HCT116 (cell line): Measurements from ENCODE around the gene CPNE5. TPM values are rescaled to one million over a fixed set of nuclear protein-coding genes. Genes with fewer than 3 reads are reported as not detected.

Source experiments
- ATAC-seq: fragments of 200-7000 bp; cut with Tn5 transposase; 2 replicates; pipeline ENCODE4 v1.9.1; 2020; ENCODE audit warnings: mild to moderate bottlenecking, moderate library complexity
- BruUV-seq: library from RNA; stranded (reverse); fragments of 400-500 nt; replicated peaks from 2 replicates; lab custom pipeline; 2021; lab: Mats Ljungman, UMichigan
- CTCF ChIA-PET: fragments of 300-600 bp; sonication (Branson Sonifier 250); formaldehyde crosslinking; loops from one replicate; lab custom pipeline; 2021; ENCODE audit warnings: antibody characterized with exemption; lab: Charles Lee
- POLR2A ChIA-PET: fragments of 300-600, 350-600 bp; sonication (Branson Sonifier 250); formaldehyde crosslinking; loops from one replicate; lab custom pipeline; 2021; ENCODE audit warnings: antibody characterized with exemption; lab: Charles Lee
- RAD21 ChIA-PET, 2 experiments: fragments of 300-600 bp; sonication (Branson Sonifier 250); formaldehyde crosslinking; loops; one replicate each; lab custom pipeline; 2023; ENCODE audit warnings: low total read pairs in 2 of 2; ENCODE audit not compliant: uncharacterized antibody in 2 of 2, unreplicated experiment in 2 of 2, low non-redundant PET in 1 of 2; lab: Charles Lee
- DNase-seq: peaks from one replicate; pipeline ENCODE4 v3.0.0-alpha.2; 2010; ENCODE audit warnings: low read depth, low spot score
- H2AFZ ChIP-seq: fragments of 200-600 bp; shearing (Covaris generic), sonication (generic); 2 replicates; pipeline ENCODE4 v1.6.1; 2017; ENCODE audit warnings: low read depth, mixed run types, mixed read lengths, antibody characterized with exemption, low read length; ENCODE audit not compliant: poor library complexity, severe bottlenecking
- H3K27ac ChIP-seq: 2 replicates; pipeline ENCODE4 v1.5.1; 2012; ENCODE audit warnings: low read depth, low read length
- H3K27me3 ChIP-seq: fragments of 200-600 bp; sonication (generic); 2 replicates; pipeline ENCODE4 v1.6.1; 2016; ENCODE audit warnings: mixed run types, low read length, mixed read lengths; ENCODE audit not compliant: insufficient read depth
- H3K36me3 ChIP-seq, 2 experiments: fragments of 200-500 bp in 1 of 2; fragments of 200-600 bp in 1 of 2; sonication (Bioruptor generic) in 1 of 2; sonication (generic) in 1 of 2; 2 replicates each; pipeline versions ENCODE4 v1.5.1 to v1.6.1; 2014 to 2016; ENCODE audit warnings: low read length in 2 of 2, inconsistent platforms in 1 of 2, mixed read lengths in 1 of 2, mixed run types in 1 of 2; ENCODE audit not compliant: insufficient read depth in 2 of 2, control insufficient read depth in 1 of 2
- H3K4me1 ChIP-seq, 2 experiments: fragments of 200-600 bp in 1 of 2; sonication (generic) in 1 of 2; 2 replicates each; pipeline versions ENCODE4 v1.5.1 to v1.6.1; 2012 to 2017; ENCODE audit warnings: low read length in 2 of 2, inconsistent platforms in 1 of 2, mild to moderate bottlenecking in 1 of 2, mixed read lengths in 1 of 2, mixed run types in 1 of 2, moderate library complexity in 1 of 2; ENCODE audit not compliant: insufficient read depth in 2 of 2, control insufficient read depth in 1 of 2
- H3K4me2 ChIP-seq: fragments of 200-600 bp; sonication (generic); 2 replicates; pipeline ENCODE4 v1.6.1; 2017; ENCODE audit warnings: mixed run types, low read length, mixed read lengths
- H3K4me3 ChIP-seq, 2 experiments: fragments of 200-600 bp in 1 of 2; sonication (generic) in 1 of 2; replicated peaks in 1 of 2; 2 replicates each; pipeline ENCODE4 v1.5.1; 2011 to 2016; ENCODE audit warnings: low read length in 2 of 2, control low read depth in 1 of 2, low read depth in 1 of 2, mild to moderate bottlenecking in 1 of 2, mixed read lengths in 1 of 2, mixed run types in 1 of 2
- H3K79me2 ChIP-seq: fragments of 200-600 bp; sonication (generic); 2 replicates; pipeline ENCODE4 v1.6.1; 2017; ENCODE audit warnings: mild to moderate bottlenecking, mixed run types, low read length, moderate library complexity, mixed read lengths; ENCODE audit not compliant: insufficient read depth
- H3K9ac ChIP-seq: fragments of 200-600 bp; sonication (generic); 2 replicates; pipeline ENCODE4 v1.6.1; 2016; ENCODE audit warnings: low read length, mixed read lengths
- H3K9me2 ChIP-seq: fragments of 200-600 bp; sonication (generic), shearing (Covaris generic); 2 replicates; pipeline ENCODE4 v1.6.1; 2017; ENCODE audit warnings: mixed run types, mild to moderate bottlenecking, moderate library complexity; ENCODE audit not compliant: insufficient read depth
- H3K9me3 ChIP-seq, 2 experiments: fragments of 200-500 bp in 1 of 2; fragments of 200-600 bp in 1 of 2; sonication (Bioruptor generic) in 1 of 2; sonication (generic) in 1 of 2; 2 replicates each; pipeline ENCODE4 v1.6.1; 2014 to 2017; ENCODE audit warnings: low read length in 2 of 2, mixed read lengths in 2 of 2, inconsistent platforms in 1 of 2, low read depth in 1 of 2, mild to moderate bottlenecking in 1 of 2, mixed run types in 1 of 2, moderate library complexity in 1 of 2; ENCODE audit not compliant: control insufficient read depth in 1 of 2, insufficient read depth in 1 of 2
- H4K20me1 ChIP-seq: fragments of 200-600 bp; sonication (generic), shearing (Covaris generic); 2 replicates; pipeline ENCODE4 v1.6.1; 2017; ENCODE audit warnings: mixed run types, mild to moderate bottlenecking, moderate library complexity; ENCODE audit not compliant: insufficient read depth
- CTCF ChIP-seq, 3 experiments: fragments of 200-600 bp in 1 of 3; sonication (generic) in 1 of 3; IDR thresholded peaks in 2 of 3; conservative IDR thresholded peaks in 1 of 3; 2 replicates each; pipeline ENCODE4 v1.5.1; 2012 to 2017; ENCODE audit warnings: low read depth in 2 of 3, low read length in 2 of 3, antibody characterized with exemption in 1 of 3, borderline replicate concordance in 1 of 3, control low read depth in 1 of 3, mild to moderate bottlenecking in 1 of 3, mixed read lengths in 1 of 3, mixed run types in 1 of 3, moderate library complexity in 1 of 3; ENCODE audit not compliant: insufficient read depth in 1 of 3
- EGR1 ChIP-seq: IDR thresholded peaks from 2 replicates; pipeline ENCODE4 v1.6.1; 2012; ENCODE audit warnings: low read depth
- EZH2phosphoT487 ChIP-seq: fragments of 200-600 bp; IDR thresholded peaks from 2 replicates; pipeline ENCODE4 v1.6.1; 2018; ENCODE audit warnings: antibody characterized with exemption, borderline replicate concordance
- JUND ChIP-seq: IDR thresholded peaks from 2 replicates; pipeline ENCODE4 v1.6.1; 2012
- MAX ChIP-seq: IDR thresholded peaks from 2 replicates; pipeline ENCODE4 v1.6.1; 2012
- POLR2A ChIP-seq: IDR thresholded peaks from 2 replicates; pipeline ENCODE4 v1.7.0; 2011; ENCODE audit warnings: borderline replicate concordance; ENCODE audit not compliant: insufficient read depth, insufficient read length; ENCODE audit errors: extremely low read depth
- POLR2AphosphoS5 ChIP-seq: IDR thresholded peaks from 2 replicates; pipeline ENCODE4 v1.6.1; 2011; ENCODE audit warnings: mild to moderate bottlenecking, low read depth, low read length, moderate library complexity
- RAD21 ChIP-seq: IDR thresholded peaks from 2 replicates; pipeline ENCODE4 v1.6.1; 2012; ENCODE audit warnings: low read depth, mild to moderate bottlenecking
- REST ChIP-seq: IDR thresholded peaks from 2 replicates; pipeline ENCODE4 v1.6.1; 2012; ENCODE audit warnings: low read depth
- SIN3A ChIP-seq: IDR thresholded peaks from 2 replicates; pipeline ENCODE4 v1.6.1; 2012; ENCODE audit warnings: low read depth
- SP1 ChIP-seq: IDR thresholded peaks from 2 replicates; pipeline ENCODE4 v1.6.1; 2012; ENCODE audit warnings: low read depth
- TCF7L2 ChIP-seq: IDR thresholded peaks from 2 replicates; pipeline ENCODE4 v1.7.0; 2011; ENCODE audit warnings: borderline replicate concordance, inconsistent platforms; ENCODE audit not compliant: insufficient read depth, insufficient read length; ENCODE audit errors: extremely low read depth
- YY1 ChIP-seq: IDR thresholded peaks from 2 replicates; pipeline ENCODE4 v1.6.1; 2011; ENCODE audit warnings: low read length, low read depth, moderate library complexity, mild to moderate bottlenecking; ENCODE audit not compliant: insufficient replicate concordance; ENCODE audit errors: extremely low read depth
- ZFX ChIP-seq: fragments of 450-650 bp; IDR thresholded peaks from 2 replicates; pipeline ENCODE4 v1.6.1; 2017
- ZNF274 ChIP-seq: fragments of 200-500 bp; sonication (Bioruptor generic); IDR thresholded peaks from 2 replicates; pipeline ENCODE4 v1.6.1; 2014; ENCODE audit warnings: mild to moderate bottlenecking, low read depth, low read length, inconsistent platforms
- intact Hi-C: fragments of 100-400 bp; cut with micrococcal nuclease; formaldehyde crosslinking; loops from 2 replicates; pipeline ENCODE4 v1.10.0; 2022
- total RNA-seq: library from RNA; stranded (reverse); gene quantifications from one replicate; pipeline ENCODE4 v1.2.1, GENCODE V29; 2021; ENCODE audit not compliant: unreplicated experiment

CPNE5 gene
- total RNA-seq, 1 experiment from 2014 or later = not detected

- no peak for TF ChIP-seq JUND
- no peak for TF ChIP-seq TCF7L2
- TF ChIP-seq SP1 = no peak
- TF ChIP-seq POLR2A = no peak
These were observed 31.5 kb downstream of the CPNE5 start (continued) for GRCh38 chr6:36807750-36808149.

GRCh38 chr6:36807143-36807542 lies 32.1 kb downstream of the CPNE5 start:
- CTCF ChIA-PET = no interaction called here

More at GRCh38 chr6:36807143-36807542, 32.1 kb downstream of the CPNE5 start:
- Histone ChIP-seq H3K27me3 (peaks cover 10% of the 10 kb centered on the region; the same call in 1 of the 2 replicates), H2AFZ (no peak overlapping the region), H3K4me1 (no peaks in the 10 kb centered on the region), H3K4me2 (no peak overlapping the region), H4K20me1 (no peaks in the 10 kb centered on the region), H3K27ac (no peak overlapping the region), H3K9ac (no peak overlapping the region), H3K4me3 (no peak overlapping the region), H3K9me2 (no peaks in the 10 kb centered on the region), H3K36me3 (no peaks in the 10 kb centered on the region), H3K79me2 (no peaks in the 10 kb centered on the region), H3K9me3 (no peaks in the 10 kb centered on the region)
- no peak for DNase-seq
- no peak for ATAC-seq
- no TSS peak for BruUV-seq
- ChIA-PET POLR2A (no interaction called here), RAD21 (no interaction called here)
- intact Hi-C loops = no loop called here
- no peak for TF ChIP-seq RAD21
- no peak for TF ChIP-seq MAX
- no peak for TF ChIP-seq REST
- TF ChIP-seq EGR1 = no peak
- no peak for TF ChIP-seq POLR2AphosphoS5
- TF ChIP-seq JUND = no peak
- no peak for TF ChIP-seq TCF7L2
- no peak for TF ChIP-seq EZH2phosphoT487
- TF ChIP-seq SIN3A = no peak
- no peak for TF ChIP-seq ZFX
- no peak for TF ChIP-seq CTCF (IDR thresholded peaks at IDR 0.05 in 2 of 3, conservative IDR thresholded peaks at IDR 0.05 in 1 of 3; ENCODE audit: borderline replicate concordance in 1 of 3, insufficient read depth in 1 of 3, low read depth in 2 of 3, low read length in 2 of 3)
- TF ChIP-seq YY1 = no peak
- no peak for TF ChIP-seq ZNF274
